Measurements from ENCODE around the gene SORBS2.
A peak's percentile ranks its signal among the peaks of the same experiment; 100 is the strongest.

The SORBS2 gene

GRCh38 chr4:185542626-185543315 is 269.2 kb downstream of the SORBS2 start:
- no peak for DNase-seq

- no peak for DNase-seq
Measured at GRCh38 chr4:185541251-185541727, 270.7 kb downstream of the SORBS2 start.

- DNase-seq, result no peak
Measured at GRCh38 chr4:185540487-185541120, 271.4 kb downstream of the SORBS2 start.

GRCh38 chr4:185540040-185540439 is 272.0 kb downstream of the SORBS2 start:
- no peak for DNase-seq

- no peak for DNase-seq
Measured at GRCh38 chr4:185538806-185539205, 273.2 kb downstream of the SORBS2 start.

- peak; percentile 5 for DNase-seq
Measured at GRCh38 chr4:185536411-185536709, 275.6 kb downstream of the SORBS2 start.

- peak; percentile 53 for DNase-seq
Measured at GRCh38 chr4:185535612-185536410, 276.2 kb downstream of the SORBS2 start.

All from NCI-H1105 treated with DMSO at 0.1 percent for 48 hours (cell line).